GM12878 (cell line): ENCODE results near the gene C2orf68. TPM values are rescaled to one million over a fixed set of nuclear protein-coding genes. Genes with fewer than 3 reads are reported as not detected.

Source experiments
- ATAC-seq: fragments of 200-7000 bp; cut with Tn5 transposase; 3 replicates; pipeline ENCODE4 v1.9.1; 2020; ENCODE audit warnings: mild to moderate bottlenecking, moderate library complexity
- BruUV-seq: library from RNA; stranded (reverse); fragments of 400-500 nt; replicated peaks from 2 replicates; lab custom pipeline; 2021; lab: Mats Ljungman, UMichigan
- CTCF ChIA-PET: fragments of 300-600 bp; sonication (Branson Sonifier 250); formaldehyde crosslinking; extraction: SDS; loops from one replicate; lab custom pipeline; 2021; ENCODE audit warnings: inconsistent platforms; lab: Yijun Ruan, JAX
- POLR2A ChIA-PET: fragments of 350-600 bp; formaldehyde crosslinking; extraction: SDS; loops from one replicate; lab custom pipeline; 2021; ENCODE audit warnings: inconsistent platforms; lab: Charles Lee
- RAD21 ChIA-PET: fragments of 300-600 bp; sonication (Branson Sonifier 250); formaldehyde crosslinking; loops from one replicate; lab custom pipeline; 2023; ENCODE audit warnings: antibody characterized with exemption; ENCODE audit not compliant: unreplicated experiment; lab: Charles Lee
- SMC1A ChIA-PET: fragments of 300-600 bp; sonication (Branson Sonifier 250); formaldehyde crosslinking; loops from one replicate; lab custom pipeline; 2023; ENCODE audit not compliant: unreplicated experiment, uncharacterized antibody; lab: Charles Lee
- DNase-seq: peaks from one replicate; pipeline ENCODE4 v3.0.0-alpha.2; 2011; ENCODE audit warnings: low read depth, low spot score
- FAIRE-seq: peaks from 3 replicates; lab custom pipeline; 2011; peaks lifted over from hg19 to GRCh38; lab: Jason Lieb, UNC
- H2AFZ ChIP-seq: 2 replicates; pipeline ENCODE4 v1.6.0; 2011; ENCODE audit warnings: low read depth, low read length, control low read depth; ENCODE audit not compliant: control insufficient read depth
- H3K27ac ChIP-seq: 2 replicates; pipeline ENCODE4 v1.5.1; 2011; ENCODE audit warnings: control low read depth; ENCODE audit not compliant: control insufficient read depth, insufficient read depth
- H3K27me3 ChIP-seq, 2 experiments: replicated peaks in 1 of 2; 2 replicates each; pipeline versions ENCODE4 v1.6.0 to v1.6.1; 2011; ENCODE audit warnings: low read length in 1 of 2; ENCODE audit not compliant: control insufficient read depth in 2 of 2, insufficient read depth in 2 of 2
- H3K36me3 ChIP-seq, 2 experiments: 2 replicates each; pipeline ENCODE4 v1.5.1; 2011; ENCODE audit warnings: low read length in 1 of 2; ENCODE audit not compliant: control insufficient read depth in 2 of 2, insufficient read depth in 2 of 2
- H3K4me1 ChIP-seq: 2 replicates; pipeline ENCODE4 v1.6.1; 2011; ENCODE audit warnings: mild to moderate bottlenecking, low read length, moderate library complexity, mixed read lengths; ENCODE audit not compliant: control insufficient read depth, insufficient read depth
- H3K4me2 ChIP-seq: 2 replicates; pipeline ENCODE4 v1.6.0; 2011; ENCODE audit warnings: control low read depth; ENCODE audit not compliant: control insufficient read depth, insufficient read depth
- H3K4me3 ChIP-seq: fragments of 200-600 bp; sonication (generic); 2 replicates; pipeline ENCODE4 v1.5.1; 2016
- H3K79me2 ChIP-seq: 2 replicates; pipeline ENCODE4 v1.6.0; 2011; ENCODE audit warnings: low read length; ENCODE audit not compliant: control insufficient read depth, insufficient read depth
- H3K9ac ChIP-seq: 2 replicates; pipeline ENCODE4 v1.8.0; 2011; ENCODE audit warnings: low read length, control low read depth, mixed read lengths; ENCODE audit not compliant: control insufficient read depth, insufficient read depth
- H3K9me3 ChIP-seq: replicated peaks from 3 replicates; pipeline ENCODE4 v1.5.1; 2011; ENCODE audit warnings: mild to moderate bottlenecking, low read length; ENCODE audit not compliant: control insufficient read depth, insufficient read depth
- H4K20me1 ChIP-seq: 2 replicates; pipeline ENCODE4 v1.6.0; 2011; ENCODE audit not compliant: control insufficient read depth, insufficient read depth
- CBX3 ChIP-seq: fragments of 200-600 bp; sonication (generic); IDR thresholded peaks from 2 replicates; pipeline ENCODE4 v1.6.1; 2016; ENCODE audit warnings: low read depth, borderline replicate concordance
- EP300 ChIP-seq, 2 experiments: fragments of 150-350 bp in 1 of 2; IDR thresholded peaks; 2 replicates each; pipeline ENCODE4 v1.6.1; 2011 to 2012; ENCODE audit warnings: low read depth in 2 of 2, low read length in 2 of 2, borderline replicate concordance in 1 of 2, improper control_type of control experiment in 1 of 2, inconsistent platforms in 1 of 2; ENCODE audit not compliant: control insufficient read depth in 1 of 2
- GABPA ChIP-seq: IDR thresholded peaks from 2 replicates; pipeline ENCODE4 v1.6.1; 2014; ENCODE audit warnings: antibody characterized with exemption, low read depth, mild to moderate bottlenecking, inconsistent platforms
- SP1 ChIP-seq: IDR thresholded peaks from one replicate; pipeline ENCODE4 v1.6.1; 2011; ENCODE audit warnings: low read depth, low read length
- TAF1 ChIP-seq: IDR thresholded peaks from 2 replicates; pipeline ENCODE4 v1.6.1; 2011; ENCODE audit warnings: mild to moderate bottlenecking, low read depth, low read length, borderline replicate concordance
- ZNF622 ChIP-seq: fragments of 450-650 bp; IDR thresholded peaks from 2 replicates; pipeline ENCODE4 v1.6.1; 2017; ENCODE audit warnings: mild to moderate bottlenecking, inconsistent platforms
- WGBS: methylation state at CpG from one replicate; pipeline ENCODE4 v1.1.6; 2016; ENCODE audit warnings: low lambda C conversion rate; ENCODE audit not compliant: insufficient replicate concordance, insufficient coverage; ENCODE audit errors: missing lambda C conversion rate; 5-methylcytosine and 5-hydroxymethylcytosine counted together
- in situ Hi-C: fragments of 300-500 bp; cut with MboI; formaldehyde crosslinking; loops from 9 replicates; pipeline ENCODE4 v1.14.3; 2018; ENCODE audit warnings: mixed read lengths
- intact Hi-C: fragments of 100-400 bp; cut with micrococcal nuclease; formaldehyde crosslinking; loops from one replicate; pipeline ENCODE4 v1.14.2; 2022; ENCODE audit not compliant: unreplicated experiment
- polyA plus RNA-seq, 11 experiments: library from polyadenylated mRNA; depleted of rRNA in 4 of 11; unstranded in 6 of 11; stranded (reverse) in 5 of 11; fragments of >200 nt; fragmentation: Nextera tagmentation in 4 of 11; fragmentation: Illumina TruSeq in 1 of 11; extraction: Ambion mirVana in 4 of 11; extraction: Trizol in 1 of 11; gene quantifications; 1 replicate in 1 of 11; 2 replicates in 10 of 11; pipeline versions ENCODE4 v1.2.1 to v1.2.3, GENCODE V29; 2011 to 2016; ENCODE audit warnings: inconsistent platforms in 2 of 11, missing spikeins in 2 of 11, low read depth in 1 of 11
- total RNA-seq, 4 experiments: library from RNA; depleted of rRNA in 3 of 4; stranded (reverse); fragments of >200 nt in 3 of 4; fragmentation: Illumina TruSeq in 1 of 4; extraction: Trizol in 1 of 4; gene quantifications; 2 replicates each; pipeline versions ENCODE4 v1.2.1 to v1.2.3, GENCODE V29; 2013 to 2021
- TF ChIP-seq, protein P1 (sequence below): fragments of 450-650 bp; IDR thresholded peaks from 2 replicates; pipeline ENCODE4 v1.6.1; 2016; ENCODE audit warnings: mild to moderate bottlenecking

Gene C2orf68
- total and polyA plus RNA-seq, 10 of the 15 experiments (the other 5 are each of a cell fraction or from before 2014, with no cell fraction given): 12.7 to 56.1 (median 28.4) TPM

DNA sequence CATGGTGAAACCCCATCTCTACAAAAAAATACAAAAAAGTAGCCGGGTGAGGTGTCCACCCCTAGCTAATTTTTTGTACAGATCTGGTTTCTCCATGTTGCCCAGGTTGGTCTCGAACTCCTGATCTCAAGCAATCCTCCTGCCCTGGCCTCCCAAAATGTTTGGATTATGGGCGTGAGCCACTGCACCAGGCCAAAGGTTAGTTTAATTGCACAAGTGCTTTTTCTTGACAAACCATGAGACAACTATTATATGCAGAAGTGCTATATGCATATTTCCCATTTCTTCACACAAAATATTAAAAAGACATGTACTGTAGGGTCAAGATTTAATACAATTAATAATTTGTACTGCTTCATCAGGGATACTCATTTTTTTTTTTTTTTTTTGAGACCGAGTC, 45.6 kb downstream of the C2orf68 start:
- TF ChIP-seq TAF1 (no peak), ZNF622 (no peak), SP1 (no peak), GABPA (no peak), CBX3 (no peak), EP300 (IDR thresholded peaks at IDR 0.05; ENCODE audit: borderline replicate concordance in 1 of 2, control insufficient read depth in 1 of 2, low read depth in 2 of 2, low read length in 2 of 2) (no peak)
- TF ChIP-seq, protein P1, sequence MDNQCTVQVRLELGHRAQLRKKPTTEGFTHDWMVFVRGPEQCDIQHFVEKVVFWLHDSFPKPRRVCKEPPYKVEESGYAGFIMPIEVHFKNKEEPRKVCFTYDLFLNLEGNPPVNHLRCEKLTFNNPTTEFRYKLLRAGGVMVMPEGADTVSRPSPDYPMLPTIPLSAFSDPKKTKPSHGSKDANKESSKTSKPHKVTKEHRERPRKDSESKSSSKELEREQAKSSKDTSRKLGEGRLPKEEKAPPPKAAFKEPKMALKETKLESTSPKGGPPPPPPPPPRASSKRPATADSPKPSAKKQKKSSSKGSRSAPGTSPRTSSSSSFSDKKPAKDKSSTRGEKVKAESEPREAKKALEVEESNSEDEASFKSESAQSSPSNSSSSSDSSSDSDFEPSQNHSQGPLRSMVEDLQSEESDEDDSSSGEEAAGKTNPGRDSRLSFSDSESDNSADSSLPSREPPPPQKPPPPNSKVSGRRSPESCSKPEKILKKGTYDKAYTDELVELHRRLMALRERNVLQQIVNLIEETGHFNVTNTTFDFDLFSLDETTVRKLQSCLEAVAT: no peak
- FAIRE-seq (no peak), DNase-seq (no peak), ATAC-seq (no peak)
- SMC1A ChIA-PET: interaction anchor here (1.0 to 1.8 kb wide), 3 partner anchors 11 to 25 kb away, joined by 3 to 4 read pairs (median 3); partner anchors contain the start of gene VAMP8
- peaks cover 3% of the 10 kb centered on the region for H3K79me2 ChIP-seq
- H3K27ac ChIP-seq: no peak overlapping the region
- in situ Hi-C loops (no loop called here), intact Hi-C loops (no loop called here)
- no peaks in the 10 kb centered on the region for H3K36me3 ChIP-seq
- H3K9me3 ChIP-seq: no peaks in the 10 kb centered on the region
- CTCF ChIA-PET: interaction anchor here (1.3 kb wide), 1 partner anchor 14 kb away, joined by 5 read pairs; no protein-coding TSS in a partner anchor
- no peak overlapping the region for H2AFZ ChIP-seq
- WGBS: 68% methylated on average over 3 of the region's 4 CpGs
- BruUV-seq: no TSS peak
- no peak overlapping the region for H3K4me2 ChIP-seq
- RAD21 ChIA-PET: no interaction called here
- H3K4me1 ChIP-seq: no peaks in the 10 kb centered on the region; the same call in 1 of the 2 replicates
- no peaks in the 10 kb centered on the region; a peak in 1 of 4 replicates for H3K27me3 ChIP-seq
- H4K20me1 ChIP-seq: no peaks in the 10 kb centered on the region
- H3K4me3 ChIP-seq: no peak overlapping the region
- POLR2A ChIA-PET: interaction anchor here (6.2 kb wide), 1 partner anchor 29 kb away, joined by 32 read pairs; the partner anchor contains the start of gene RNF181
- H3K9ac ChIP-seq: no peak overlapping the region
